Natural killer cell (primary cell): ENCODE measurements around the gene INPP5A. TPM values are rescaled to one million over a fixed set of nuclear protein-coding genes. Genes with fewer than 3 reads are reported as not detected.
"Not testable (repeated sequence)": the region's sequence is repeated elsewhere in the genome, so short reads cannot be mapped to it uniquely, and the experiment has no call there.

Experiments
- ATAC-seq, 3 donors: fragments of 150-1000 bp in 2 of 3; fragments of 200-7000 bp in 1 of 3; cut with Tn5 transposase; 1 replicate in 1 of 3; 2 replicates in 2 of 3; pipeline ENCODE4 v1.10.0; 2021; ENCODE audit warnings: mild to moderate bottlenecking in 2 of 3, moderate library complexity in 2 of 3
- DNase-seq, 2 donors: peaks; one replicate each; pipeline versions ENCODE4 v3.0.0 to v3.0.0-alpha.2; 2013 to 2021; ENCODE audit warnings: mixed read lengths in 1 of 2
- H3K27ac ChIP-seq: one replicate; pipeline ENCODE4 v1.5.1; 2013; ENCODE audit warnings: mild to moderate bottlenecking, low read length
- H3K27me3 ChIP-seq: one replicate; pipeline ENCODE4 v1.6.1; 2013; ENCODE audit warnings: low read length; ENCODE audit not compliant: control insufficient read depth, insufficient read depth
- H3K36me3 ChIP-seq: one replicate; pipeline ENCODE4 v1.6.1; 2013; ENCODE audit warnings: low read length; ENCODE audit not compliant: control insufficient read depth, insufficient read depth
- H3K4me1 ChIP-seq: one replicate; pipeline ENCODE4 v1.6.1; 2013; ENCODE audit warnings: low read length; ENCODE audit not compliant: control insufficient read depth, insufficient read depth
- H3K4me3 ChIP-seq: one replicate; pipeline ENCODE4 v1.5.1; 2013; ENCODE audit warnings: low read length
- H3K9me3 ChIP-seq: one replicate; pipeline ENCODE4 v1.6.1; 2013; ENCODE audit warnings: low read length; ENCODE audit not compliant: control insufficient read depth, insufficient read depth
- H3K27ac Mint-ChIP-seq, 2 donors: one replicate each; pipeline ENCODE4 v1.8.0; 2022; ENCODE audit warnings: mild to moderate bottlenecking in 2 of 2, mixed read lengths in 2 of 2, moderate library complexity in 1 of 2
- H3K27me3 Mint-ChIP-seq, 2 donors: one replicate each; pipeline ENCODE4 v1.8.0; 2022; ENCODE audit warnings: low read depth in 2 of 2, mixed read lengths in 2 of 2
- H3K36me3 Mint-ChIP-seq: one replicate; pipeline ENCODE4 v1.8.0; 2022; ENCODE audit warnings: mixed read lengths
- H3K4me1 Mint-ChIP-seq, 2 donors: one replicate each; pipeline ENCODE4 v1.8.0; 2022; ENCODE audit warnings: mixed read lengths in 2 of 2
- H3K4me3 Mint-ChIP-seq: one replicate; pipeline ENCODE4 v1.8.0; 2022; ENCODE audit warnings: mild to moderate bottlenecking, moderate library complexity, mixed read lengths
- H3K9me3 Mint-ChIP-seq, 2 donors: one replicate each; pipeline ENCODE4 v1.8.0; 2022; ENCODE audit warnings: mixed read lengths in 2 of 2
- CTCF ChIP-seq: fragments of 200-600 bp; IDR thresholded peaks from one replicate; pipeline ENCODE4 v1.8.0; 2022; ENCODE audit warnings: antibody characterized with exemption
- WGBS: methylation state at CpG from one replicate; pipeline ENCODE4 v1.1.7; 2013; ENCODE audit warnings: missing lambda C conversion rate; ENCODE audit not compliant: insufficient coverage; 5-methylcytosine and 5-hydroxymethylcytosine counted together
- intact Hi-C: fragments of 100-400 bp; cut with micrococcal nuclease; formaldehyde crosslinking; loops from one replicate; pipeline ENCODE4 v1.14.2; 2022
- total RNA-seq, 4 donors: library from RNA; stranded (reverse); fragments of 120-200 nt in 1 of 4; gene quantifications; one replicate each; pipeline versions ENCODE4 v1.2.3 to v1.2.4, GENCODE V29; 2013 to 2022

The INPP5A gene
- total RNA-seq, 3 donors from 2014 or later (not counting 1 experiment from before 2014, with no cell fraction given): 12.6 to 38.6 (median 18.6) TPM

GRCh38 chr10:132793871-132794849 is 256.6 kb downstream of the INPP5A start:
- Mint-ChIP-seq H3K4me1 (no peaks in the 10 kb centered on the region), H3K27me3 (peaks cover 0 to 11% of the 10 kb centered on the region in 2 donors), H3K27ac (no peak overlapping the region), H3K9me3 (no peaks in the 10 kb centered on the region), H3K36me3 (no peaks in the 10 kb centered on the region), H3K4me3 (no peak overlapping the region)
- H3K4me1 ChIP-seq: no peaks in the 10 kb centered on the region
- 77% methylated on average over 57 of the region's 57 CpGs for WGBS
- H3K4me3 ChIP-seq: no peak overlapping the region
- TF ChIP-seq CTCF: no peak
- peaks cover 2% of the 10 kb centered on the region for H3K27me3 ChIP-seq
- no peaks in the 10 kb centered on the region for H3K9me3 ChIP-seq
- H3K36me3 ChIP-seq: no peaks in the 10 kb centered on the region
- no peak for ATAC-seq
- no peak overlapping the region for H3K27ac ChIP-seq
- intact Hi-C loops: loop anchor here (5.0 kb wide), 1 partner anchor 142 kb away; no protein-coding TSS in a partner anchor
- no peak for DNase-seq

GRCh38 chr10:132796846-132797245 is 259.3 kb downstream of the INPP5A start:
- WGBS: 83% methylated on average over 21 of the region's 21 CpGs
- H3K4me3 ChIP-seq: no peak overlapping the region
- Mint-ChIP-seq H3K4me1 (no peaks in the 10 kb centered on the region), H3K9me3 (no peaks in the 10 kb centered on the region), H3K4me3 (no peak overlapping the region), H3K36me3 (no peaks in the 10 kb centered on the region), H3K27me3 (peaks cover 0 to 4% of the 10 kb centered on the region in 2 donors), H3K27ac (no peak overlapping the region)
- no peak for TF ChIP-seq CTCF
- H3K27me3 ChIP-seq: no peaks in the 10 kb centered on the region
- H3K27ac ChIP-seq: no peak overlapping the region
- DNase-seq (no peak), ATAC-seq (no peak)
- intact Hi-C loops: no loop called here
- no peaks in the 10 kb centered on the region for H3K9me3 ChIP-seq
- no peaks in the 10 kb centered on the region for H3K36me3 ChIP-seq
- no peaks in the 10 kb centered on the region for H3K4me1 ChIP-seq

GRCh38 chr10:132797986-132798385 is 260.4 kb downstream of the INPP5A start:
- H3K27ac Mint-ChIP-seq, H3K9me3 ChIP-seq, H3K4me3 Mint-ChIP-seq, H3K4me3 ChIP-seq, H3K9me3 Mint-ChIP-seq, H3K36me3 ChIP-seq, ATAC-seq, H3K27me3 Mint-ChIP-seq, H3K4me1 ChIP-seq, DNase-seq, H3K36me3 Mint-ChIP-seq, H3K27ac ChIP-seq, intact Hi-C loops, H3K4me1 Mint-ChIP-seq, H3K27me3 ChIP-seq: not testable (repeated sequence)
- 93% methylated on average over 32 of the region's 32 CpGs for WGBS

GRCh38 chr10:132798403-132798802 is 260.8 kb downstream of the INPP5A start:
- no peaks in the 10 kb centered on the region for H3K4me1 Mint-ChIP-seq
- H3K27ac Mint-ChIP-seq: no peak overlapping the region
- no peaks in the 10 kb centered on the region for H3K9me3 Mint-ChIP-seq
- H3K27me3 Mint-ChIP-seq: no peaks in the 10 kb centered on the region
- TF ChIP-seq CTCF: no peak
- H3K27ac ChIP-seq: no peak overlapping the region
- H3K36me3 Mint-ChIP-seq: no peaks in the 10 kb centered on the region
- no peak overlapping the region for H3K4me3 ChIP-seq
- peaks cover 4% of the 10 kb centered on the region for H3K9me3 ChIP-seq
- WGBS: 90% methylated on average over 21 of the region's 21 CpGs
- DNase-seq (no peak), ATAC-seq (no peak)
- intact Hi-C loops: no loop called here
- no peaks in the 10 kb centered on the region for H3K27me3 ChIP-seq
- H3K36me3 ChIP-seq: no peaks in the 10 kb centered on the region
- no peaks in the 10 kb centered on the region for H3K4me1 ChIP-seq
- no peak overlapping the region for H3K4me3 Mint-ChIP-seq
